Muscle of arm (tissue), 14 donors: ENCODE results near the gene TUBA3D. TPM values are rescaled to one million over a fixed set of nuclear protein-coding genes. Genes with fewer than 3 reads are reported as not detected.
"Not testable (repeated sequence)": the region's sequence is repeated elsewhere in the genome, so short reads cannot be mapped to it uniquely, and the experiment has no call there.

Source experiments
- DNase-seq: peaks from one replicate; pipeline ENCODE4 v3.0.0-alpha.2; 2013
- long read RNA-seq, 11 donors: transcript quantifications; one replicate each; lab custom pipeline, GENCODE V29; 2026
- polyA plus RNA-seq, 12 donors: library from polyadenylated mRNA; unstranded; fragments of 120-200 nt; gene quantifications; one replicate each; pipeline ENCODE4 v1.2.1, GENCODE V29; 2013; ENCODE audit not compliant: insufficient read length in 12 of 12

The TUBA3D gene
- polyA plus RNA-seq: 1 to 10 TPM in 1 of 12 donors, under 1 TPM in 8, not detected in 3; 0.11 to 1.6 (median 0.34) TPM
- long read RNA-seq, donor 1: 0 reads
- long read RNA-seq, donor 2: 0 reads
- long read RNA-seq, donor 3: 0 reads
- long read RNA-seq, donor 4: 0 reads
- long read RNA-seq, donor 5: 0 reads
- long read RNA-seq, donor 6: 0 reads
- long read RNA-seq, donor 7: 0 reads
- long read RNA-seq, donor 8: 0 reads
- long read RNA-seq, donor 9, partial matches to known transcripts: 22 of 150 reads
- long read RNA-seq, donor 9, other reads (novel, unspliced or antisense): 128 of 150 reads
- long read RNA-seq, donor 10, partial matches to known transcripts: 79 of 86 reads
- long read RNA-seq, donor 10, other reads (novel, unspliced or antisense): 7 of 86 reads
- long read RNA-seq, donor 11, partial matches to known transcripts: 22 of 104 reads
- long read RNA-seq, donor 11, other reads (novel, unspliced or antisense): 82 of 104 reads

DNA sequence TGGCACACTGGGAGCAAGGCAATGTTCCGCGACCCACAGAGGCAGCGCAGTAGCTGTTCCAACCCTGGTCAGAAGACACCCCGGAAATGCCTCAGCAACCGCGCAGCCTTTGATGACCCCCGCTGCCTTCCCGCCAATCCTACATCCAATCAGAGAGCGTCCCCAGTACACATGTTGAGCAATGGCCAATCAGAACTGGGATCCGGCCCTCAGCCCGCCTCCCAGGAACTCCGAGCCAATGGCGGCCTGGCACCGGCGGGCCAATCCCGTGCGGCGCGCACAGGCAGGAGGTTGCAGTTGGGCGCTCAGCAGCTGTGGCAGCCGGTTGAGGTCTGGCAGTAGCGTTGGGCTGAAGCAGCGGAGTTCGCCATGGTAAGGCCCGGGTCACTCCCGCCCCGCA, at the start of gene TUBA3D:
TSS of gene TUBA3D (plus strand) at position 289 of the 400 bp plus-strand sequence. CDS start at position 370, 81 bp downstream.
- DNase-seq: no peak

DNA sequence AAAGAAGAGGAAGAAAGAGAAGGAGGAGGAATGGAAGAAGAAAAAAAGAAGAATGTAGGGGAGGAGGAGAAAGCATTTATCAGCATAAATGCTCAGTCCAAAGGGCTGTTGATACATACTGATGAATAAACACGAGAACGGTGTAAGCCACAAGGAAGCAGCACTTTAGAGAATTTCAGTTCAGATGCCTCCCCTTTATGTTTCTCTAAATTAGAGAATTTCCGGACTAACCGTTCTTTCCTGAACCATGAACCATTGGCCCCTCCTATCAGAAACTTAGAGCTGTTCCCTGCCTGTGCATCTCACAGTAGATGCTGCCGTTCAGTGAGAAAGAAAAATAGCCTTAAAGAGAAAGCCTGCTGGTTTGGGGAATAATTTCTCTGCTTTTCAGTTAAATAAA, 49.2 kb upstream of the TUBA3D start:
- DNase-seq: no peak

DNA sequence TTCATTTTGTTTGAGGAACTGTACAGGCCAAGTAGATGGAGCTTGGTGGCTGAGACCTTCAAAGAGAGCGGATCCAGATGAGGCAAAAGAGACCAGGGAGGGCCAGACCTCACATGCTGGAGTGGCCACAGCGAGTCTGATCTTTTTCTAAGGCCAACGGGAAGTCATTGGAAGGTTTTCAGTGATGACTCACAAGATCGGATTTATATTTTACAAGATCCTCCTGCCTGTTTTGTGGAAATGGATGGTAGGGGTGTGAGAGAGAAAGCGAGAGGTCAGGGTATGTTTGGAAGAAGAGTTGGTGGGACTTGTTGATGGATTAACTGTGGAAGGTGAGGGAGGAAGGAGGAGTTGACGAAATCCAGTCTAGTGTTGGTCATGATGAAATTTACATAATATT, 44.6 kb upstream of the TUBA3D start:
- DNase-seq: no peak

DNA sequence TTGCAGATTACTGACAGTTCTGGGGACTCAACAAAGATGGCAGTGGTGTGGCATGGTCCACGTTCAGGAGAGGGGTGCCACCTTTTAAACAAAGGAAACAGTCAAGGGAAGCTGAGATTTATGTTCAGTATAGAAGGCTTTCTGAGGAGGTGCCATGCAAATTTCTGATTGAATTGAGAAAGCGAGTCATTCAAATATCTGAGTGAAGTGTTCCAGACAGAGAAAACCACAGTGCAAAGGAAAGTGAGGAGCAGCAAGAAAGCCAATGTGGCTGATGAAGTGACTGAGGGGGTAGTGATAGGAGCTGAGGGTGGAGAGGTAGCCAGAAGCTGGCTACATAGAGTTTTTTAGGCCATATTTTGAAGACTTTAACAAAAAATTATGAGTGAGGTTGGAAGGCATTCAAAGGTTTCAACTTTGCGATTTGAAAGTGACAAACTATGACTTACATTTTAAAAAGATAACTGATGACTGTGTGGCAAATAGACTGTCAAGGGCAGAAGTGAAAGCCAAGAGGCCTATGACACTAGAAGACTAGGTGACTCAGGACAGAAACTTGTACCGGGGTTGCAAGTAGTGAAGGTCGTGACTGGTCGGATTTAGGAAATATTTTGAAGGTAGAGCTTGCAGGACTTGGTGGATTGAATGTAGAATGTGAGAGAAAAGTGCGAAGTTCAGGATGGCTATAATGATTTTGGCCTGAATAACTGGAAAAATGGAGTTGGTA, 35.0 kb upstream of the TUBA3D start:
- not testable (repeated sequence) for DNase-seq

DNA sequence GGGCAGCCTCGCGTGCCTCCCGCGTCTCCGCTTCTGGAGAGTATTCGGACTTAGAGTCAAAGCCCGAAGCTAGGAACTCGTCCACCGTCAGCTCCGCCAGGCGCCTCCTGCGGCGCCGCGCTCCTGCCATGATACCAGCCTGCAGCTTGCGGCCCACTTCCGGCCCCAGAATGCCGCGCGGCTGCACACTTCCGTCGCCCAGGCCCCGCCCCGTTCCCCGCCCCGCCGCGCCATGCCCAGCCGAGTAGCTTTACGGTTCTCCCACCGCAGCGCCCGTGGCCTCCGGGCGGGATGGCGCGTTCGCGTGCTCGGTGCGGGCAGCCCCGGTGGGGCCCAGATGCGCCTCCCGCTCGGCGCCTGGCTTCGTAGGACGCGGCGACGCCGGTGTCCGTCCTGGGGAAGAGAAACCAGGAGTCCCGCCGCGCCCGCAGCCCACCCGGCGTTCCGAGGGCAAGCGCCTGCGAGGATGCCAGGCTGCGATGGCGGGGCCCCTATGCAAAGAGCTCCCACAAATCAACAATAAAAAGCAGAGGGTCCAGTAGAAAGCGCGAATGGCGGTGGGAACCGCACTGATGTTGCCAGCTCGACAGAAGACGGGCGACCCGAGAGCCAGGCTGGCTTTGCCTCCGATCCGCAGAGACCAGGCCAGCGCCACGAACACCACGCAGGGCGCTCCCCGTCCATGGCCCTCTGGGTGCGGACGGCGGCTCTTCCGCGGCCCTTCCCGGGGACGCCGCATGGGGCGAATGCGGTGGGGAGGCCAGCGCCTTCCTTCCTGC, 31.0 kb upstream of the TUBA3D start:
- DNase-seq: not testable (repeated sequence)

DNA sequence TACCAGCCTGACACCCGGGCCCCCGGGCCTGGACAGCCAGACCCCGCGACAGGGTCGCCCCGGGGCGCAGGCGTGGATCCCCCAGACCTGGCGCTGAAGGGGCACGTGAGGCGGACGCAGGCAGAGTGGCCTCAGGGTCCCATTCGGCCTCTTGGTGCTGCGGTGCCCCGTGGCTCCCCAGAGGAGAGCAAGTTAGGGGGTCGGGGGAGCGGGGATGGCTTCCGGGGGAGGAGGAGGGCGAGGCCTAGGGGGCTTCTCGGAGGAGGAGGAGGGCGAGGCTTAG, 30.5 kb upstream of the TUBA3D start:
- not testable (repeated sequence) for DNase-seq

DNA sequence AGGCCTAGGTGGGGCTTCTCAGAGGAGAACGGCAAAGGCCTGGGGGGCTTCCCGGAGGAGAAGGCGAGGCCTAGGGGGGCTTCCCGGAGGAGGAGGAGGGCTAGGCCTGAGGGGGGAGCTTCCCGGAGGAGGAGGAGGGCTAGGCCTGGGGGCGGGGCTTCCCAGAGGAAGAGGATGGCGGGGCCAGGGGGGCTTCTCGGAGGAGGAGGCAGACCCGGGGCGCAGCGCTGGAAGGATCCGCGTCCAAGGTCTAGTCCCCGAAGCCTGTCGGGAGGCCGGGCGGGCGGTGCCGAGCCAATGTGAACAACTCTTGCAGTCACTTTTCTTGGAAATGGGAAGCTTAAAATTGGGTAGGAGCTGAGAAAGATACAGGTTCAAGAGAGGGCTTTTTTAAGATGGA, 30.0 kb upstream of the TUBA3D start:
- DNase-seq: no peak

DNA sequence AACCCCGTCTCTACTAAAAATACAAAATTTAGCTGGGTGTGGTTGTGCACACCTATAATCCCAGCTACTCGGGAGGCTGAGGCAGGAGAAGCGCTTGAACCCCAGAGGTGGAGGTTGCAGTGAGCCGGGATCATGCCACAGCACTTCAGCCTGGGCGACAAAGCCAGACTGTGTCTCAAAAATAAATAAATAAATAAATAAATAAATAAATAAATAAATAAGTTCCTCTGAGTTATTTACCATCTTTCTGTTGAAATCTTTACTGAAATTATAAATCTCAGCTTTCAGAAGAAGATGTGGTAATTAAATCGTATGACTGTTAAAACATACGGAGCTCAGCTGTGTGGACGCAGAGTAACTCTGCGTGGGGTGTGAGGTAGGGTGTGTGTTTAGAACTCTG, 27.9 kb upstream of the TUBA3D start:
- DNase-seq: not testable (repeated sequence)

DNA sequence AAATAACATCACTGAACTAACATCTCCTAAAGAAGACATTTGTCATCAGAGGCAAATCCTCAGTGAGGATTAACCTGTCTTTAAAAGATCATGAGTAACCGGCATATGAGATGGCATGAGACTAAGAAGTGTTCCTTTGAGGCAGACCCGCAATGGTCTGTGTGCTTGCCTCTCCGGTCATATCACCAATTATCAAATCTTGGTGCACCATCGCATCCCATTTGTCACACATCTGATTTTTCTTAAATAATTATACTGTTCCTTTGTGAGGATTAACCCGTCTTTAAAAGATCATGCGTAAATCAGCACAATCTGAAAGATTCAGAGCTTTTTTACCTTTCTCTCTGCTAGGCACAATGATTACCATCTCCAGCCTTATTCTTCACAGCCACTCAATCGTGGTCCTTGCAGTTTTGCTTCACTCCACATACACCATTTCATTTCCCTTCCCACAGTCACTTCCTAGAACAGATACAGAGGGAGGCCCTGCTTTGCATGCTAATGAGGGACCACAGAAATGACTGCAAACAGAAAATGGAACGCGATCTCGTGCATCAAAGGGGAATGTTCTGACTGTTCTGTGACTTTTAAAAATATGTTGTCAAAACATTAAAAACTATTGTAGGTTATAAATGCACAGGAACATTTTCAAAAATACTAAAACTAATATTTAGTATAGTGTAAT, 24.5 kb upstream of the TUBA3D start:
- DNase-seq: not testable (repeated sequence)

DNA sequence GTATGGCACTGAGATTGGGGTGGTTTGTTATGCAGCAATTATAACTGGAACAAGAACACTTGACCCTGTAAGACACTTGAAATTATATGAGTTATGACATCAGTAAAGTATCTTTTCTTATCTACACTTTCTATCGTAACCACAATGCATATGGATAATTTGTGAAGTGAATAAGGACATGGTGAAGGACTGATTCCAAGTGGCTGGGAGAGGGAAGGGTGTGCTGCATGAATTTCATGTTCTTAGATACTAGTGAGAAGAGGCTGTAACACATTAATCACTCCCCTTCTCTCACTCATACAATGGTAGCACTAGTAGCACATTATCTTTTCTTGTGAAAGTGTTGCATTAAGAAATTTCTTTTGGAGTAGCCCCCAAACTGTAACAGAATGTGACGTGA, 21.0 kb upstream of the TUBA3D start:
- DNase-seq: not testable (repeated sequence)

DNA sequence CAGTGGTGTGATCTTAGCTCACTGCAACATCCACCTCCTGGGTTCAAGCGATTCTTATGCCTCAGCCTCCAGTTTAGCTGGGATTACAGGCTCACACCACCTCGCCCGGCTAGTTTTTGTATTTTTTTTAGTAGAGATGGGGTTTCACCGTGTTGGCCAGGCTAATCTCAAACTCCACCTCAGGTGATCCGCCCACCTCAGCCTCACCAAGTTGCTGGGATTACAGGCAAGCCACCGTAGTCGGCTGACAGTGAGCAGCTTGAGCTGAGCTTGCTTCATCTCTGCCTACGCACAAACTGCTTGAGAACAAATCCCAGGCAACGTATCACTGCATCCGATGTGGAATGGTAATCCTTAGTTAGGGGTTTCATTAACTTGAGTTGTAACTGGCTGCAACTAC, 8.2 kb upstream of the TUBA3D start:
- DNase-seq: not testable (repeated sequence)

DNA sequence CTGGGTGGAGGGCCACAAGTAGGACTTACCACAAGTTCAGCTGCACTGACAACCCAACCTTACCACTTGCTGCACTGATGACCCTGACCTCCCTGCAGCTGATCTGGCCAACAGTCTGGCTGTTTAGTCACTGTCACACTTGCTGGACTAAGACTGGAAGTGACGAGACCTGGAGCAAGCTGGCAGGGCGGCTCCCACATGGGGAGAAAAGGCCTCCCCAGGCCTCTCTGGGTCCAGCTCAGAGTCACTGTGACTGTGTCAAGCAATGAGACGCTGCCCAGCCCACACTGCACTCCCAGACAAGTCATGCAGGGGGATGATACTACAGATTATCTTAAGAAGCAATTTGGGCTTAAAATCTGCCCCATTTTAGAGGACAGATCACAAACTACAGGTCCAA, 5.0 kb upstream of the TUBA3D start:
- DNase-seq: not testable (repeated sequence)

DNA sequence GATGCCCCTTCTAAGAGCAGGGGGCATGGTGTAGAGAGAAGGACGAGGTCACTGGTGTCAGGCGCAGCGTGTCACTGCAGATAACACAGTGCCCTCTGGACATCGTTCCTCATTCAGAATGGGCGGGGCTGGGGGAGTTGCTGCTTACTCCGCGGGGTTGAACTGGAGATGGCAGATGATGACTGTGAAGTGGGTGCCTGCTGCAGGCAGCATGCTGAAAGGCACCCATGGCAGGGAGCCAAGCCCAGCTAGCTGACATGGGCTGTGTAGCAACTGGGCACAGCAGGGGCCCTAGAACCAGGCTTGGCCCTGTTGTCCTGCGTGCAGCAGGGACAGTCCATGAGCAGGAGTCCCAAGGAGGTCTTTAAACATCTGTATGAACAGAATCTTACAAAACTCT, 4.3 kb upstream of the TUBA3D start:
- not testable (repeated sequence) for DNase-seq

DNA sequence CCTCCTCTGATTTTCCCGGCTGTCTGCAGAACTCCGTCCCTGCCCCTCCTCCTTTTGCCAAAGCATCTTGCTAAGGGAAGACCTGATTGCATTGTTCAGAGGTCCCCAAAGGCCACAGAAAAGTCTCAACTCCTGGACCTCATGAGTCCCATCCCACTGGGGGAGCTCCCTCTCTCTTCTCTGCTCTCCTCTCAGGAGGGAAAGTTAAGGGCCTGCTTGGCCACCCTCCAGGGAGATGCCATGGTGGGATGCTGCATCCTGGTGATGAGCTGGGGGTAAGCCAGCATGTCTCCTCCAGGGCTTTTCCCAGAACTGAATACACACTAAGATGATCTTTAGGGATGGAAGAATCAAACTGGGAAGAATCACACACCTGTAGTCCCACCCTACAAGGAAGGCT, 2.7 kb upstream of the TUBA3D start:
- not testable (repeated sequence) for DNase-seq

DNA sequence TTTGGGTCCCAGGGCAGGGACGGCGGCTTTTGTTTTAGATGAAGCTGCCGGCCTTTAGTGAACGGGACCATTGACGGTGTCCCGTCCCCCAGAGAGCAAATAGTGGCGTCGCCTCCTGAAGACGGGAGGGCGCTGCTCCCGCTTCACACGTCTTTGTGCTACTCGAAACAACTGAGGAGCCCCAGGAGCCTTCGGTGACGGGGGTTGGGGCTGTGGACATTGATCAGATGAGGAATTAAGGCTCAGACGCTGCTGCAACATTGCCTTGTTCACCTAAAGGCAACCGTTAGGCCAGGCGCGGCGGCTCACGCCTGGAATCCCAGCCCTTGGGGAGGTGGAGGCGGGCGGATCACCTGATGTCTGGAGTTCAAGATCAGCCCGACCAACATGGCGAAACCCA, 444 bp downstream of the TUBA3D start:
- DNase-seq: not testable (repeated sequence)

DNA sequence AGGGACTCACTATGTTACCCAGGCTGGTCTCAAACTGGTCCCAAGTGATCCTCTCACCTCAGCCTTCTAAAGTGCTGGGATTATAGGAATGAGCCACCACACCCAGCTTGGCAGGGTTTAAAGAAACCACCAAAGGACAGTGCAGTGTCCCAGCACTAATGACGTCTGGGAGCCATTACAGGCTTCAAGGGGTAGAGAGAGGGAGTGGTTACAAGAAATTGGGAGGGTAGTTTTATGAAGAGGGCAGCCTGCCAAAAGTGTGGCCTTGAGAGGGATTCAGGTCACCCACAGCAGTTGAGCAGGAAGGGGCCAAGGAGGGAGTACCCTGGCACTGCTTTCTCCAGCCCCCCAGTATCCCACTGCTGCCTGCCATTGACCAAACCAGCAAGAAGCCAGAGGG, 1.3 kb downstream of the TUBA3D start:
- DNase-seq: not testable (repeated sequence)

DNA sequence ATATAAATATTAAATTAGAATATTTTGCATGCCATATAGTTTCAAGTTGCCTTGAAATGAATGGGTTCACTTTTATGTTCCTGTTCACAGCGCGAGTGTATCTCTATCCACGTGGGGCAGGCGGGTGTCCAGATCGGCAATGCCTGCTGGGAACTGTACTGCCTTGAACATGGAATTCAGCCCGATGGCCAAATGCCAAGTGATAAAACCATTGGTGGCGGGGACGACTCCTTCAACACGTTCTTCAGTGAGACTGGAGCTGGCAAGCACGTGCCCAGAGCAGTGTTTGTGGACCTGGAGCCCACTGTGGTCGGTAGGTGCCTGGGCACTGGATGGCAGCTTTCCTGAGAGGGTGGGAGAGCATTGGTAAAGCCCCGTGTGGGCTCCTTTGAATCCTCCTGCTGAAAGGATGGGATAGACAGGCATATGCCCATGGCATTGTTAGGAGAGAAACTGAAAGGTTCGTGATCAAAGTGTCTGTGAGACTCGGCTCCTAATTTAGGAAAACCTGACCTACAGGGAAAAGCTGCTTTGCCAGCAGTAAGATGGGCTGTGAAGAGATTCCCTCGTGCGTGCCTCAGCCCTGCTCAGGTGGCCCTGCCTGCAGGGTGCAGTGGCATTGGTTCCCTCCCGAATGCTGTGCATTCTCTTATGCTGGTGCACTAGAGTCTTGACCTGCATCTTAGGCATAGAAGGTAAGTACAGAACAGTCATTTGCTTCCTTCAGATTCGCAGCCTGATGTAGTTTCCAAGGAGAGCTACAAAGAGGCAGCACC, 2.3 kb downstream of the TUBA3D start:
- not testable (repeated sequence) for DNase-seq

DNA sequence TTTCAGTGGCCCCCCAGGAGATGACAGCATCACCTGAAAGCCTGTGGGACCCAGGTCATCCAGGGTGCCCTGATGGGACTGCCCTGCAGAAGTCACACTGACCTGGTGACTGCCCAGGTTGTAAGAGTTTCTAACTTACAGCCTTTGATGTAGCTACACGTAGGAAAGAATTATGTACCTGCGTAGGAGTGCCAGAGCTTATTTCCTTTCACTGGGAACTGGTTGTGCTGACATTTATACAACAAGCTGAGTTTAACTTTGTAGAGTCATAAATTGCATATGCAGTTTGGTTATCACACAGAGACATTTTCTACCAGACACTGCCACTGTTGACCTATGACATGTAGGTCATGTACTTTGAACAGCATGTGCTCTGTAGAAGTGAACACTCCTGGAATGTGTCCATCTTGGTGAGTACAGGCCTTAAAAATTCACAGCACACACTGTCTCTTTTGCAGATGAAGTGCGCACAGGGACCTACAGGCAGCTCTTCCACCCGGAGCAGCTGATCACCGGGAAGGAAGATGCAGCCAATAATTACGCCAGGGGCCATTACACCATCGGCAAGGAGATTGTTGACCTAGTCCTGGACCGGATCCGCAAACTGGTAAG, 3.0 kb downstream of the TUBA3D start:
- not testable (repeated sequence) for DNase-seq

DNA sequence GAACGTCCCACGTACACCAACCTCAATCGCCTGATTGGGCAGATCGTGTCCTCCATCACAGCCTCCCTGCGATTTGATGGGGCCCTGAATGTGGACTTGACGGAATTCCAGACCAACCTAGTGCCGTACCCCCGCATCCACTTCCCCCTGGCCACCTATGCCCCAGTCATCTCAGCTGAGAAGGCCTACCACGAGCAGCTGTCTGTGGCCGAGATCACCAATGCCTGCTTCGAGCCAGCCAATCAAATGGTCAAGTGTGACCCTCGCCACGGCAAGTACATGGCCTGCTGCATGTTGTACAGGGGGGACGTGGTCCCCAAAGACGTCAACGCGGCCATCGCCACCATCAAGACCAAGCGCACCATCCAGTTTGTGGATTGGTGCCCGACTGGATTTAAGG, 4.4 kb downstream of the TUBA3D start:
- DNase-seq: not testable (repeated sequence)

DNA sequence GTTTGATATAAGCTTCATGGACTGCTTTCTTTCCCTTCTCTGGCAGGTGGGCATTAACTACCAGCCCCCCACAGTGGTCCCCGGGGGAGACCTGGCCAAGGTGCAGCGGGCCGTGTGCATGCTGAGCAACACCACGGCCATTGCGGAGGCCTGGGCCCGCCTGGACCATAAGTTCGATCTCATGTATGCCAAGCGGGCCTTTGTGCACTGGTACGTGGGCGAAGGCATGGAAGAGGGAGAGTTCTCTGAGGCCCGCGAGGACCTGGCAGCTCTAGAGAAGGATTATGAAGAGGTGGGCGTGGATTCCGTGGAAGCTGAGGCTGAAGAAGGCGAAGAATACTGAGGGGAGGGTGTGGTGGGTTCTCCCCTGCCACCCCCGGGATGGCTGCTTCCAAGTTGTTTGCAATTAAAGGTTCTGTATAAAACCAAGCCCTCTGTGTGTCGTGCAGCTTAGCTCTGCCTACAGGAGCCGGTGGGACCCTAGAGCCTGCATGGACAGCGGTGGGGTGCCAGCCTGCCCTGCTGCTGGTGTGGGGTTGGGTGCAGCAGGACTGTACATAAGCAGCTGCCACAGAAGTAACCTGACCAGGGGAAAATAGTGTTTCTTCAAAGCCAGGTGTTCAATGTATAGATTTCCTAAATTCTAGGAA, 6.7 kb downstream of the TUBA3D start:
- DNase-seq: not testable (repeated sequence)
